Measurements from ENCODE around the gene TFEB.

GRCh38 chr6:41728073-41728936 lies 7.1 kb downstream of the TFEB start:
- TF ChIP-seq POLR2A (IDR thresholded peaks at IDR 0.05) (no peak), CTCF (IDR thresholded peaks at IDR 0.05) (no peak)

Measured in ovary (tissue), 3 donors.